SJSA1 (cell line): ENCODE measurements around the gene RARG. TPM values are rescaled to one million over a fixed set of nuclear protein-coding genes. Genes with fewer than 3 reads are reported as not detected.
"Not testable (repeated sequence)": the region's sequence is repeated elsewhere in the genome, so short reads cannot be mapped to it uniquely, and the experiment has no call there.

Experiments
- DNase-seq, 2 experiments: peaks; one replicate each; pipeline ENCODE4 v3.0.0-alpha.2; 2015 to 2020; ENCODE audit warnings: low spot score in 2 of 2, low read depth in 1 of 2
- H3K27ac ChIP-seq: fragments of 250-450 bp; sonication (Bioruptor Pico); 2 replicates; pipeline ENCODE4 v1.5.1; 2020; ENCODE audit warnings: mild to moderate bottlenecking, moderate library complexity
- H3K27me3 ChIP-seq: fragments of 250-450 bp; sonication (Bioruptor Pico); replicated peaks from 2 replicates; pipeline ENCODE4 v1.5.1; 2020; ENCODE audit warnings: mild to moderate bottlenecking, moderate library complexity
- H3K36me3 ChIP-seq: fragments of 250-450 bp; sonication (Bioruptor Pico); 2 replicates; pipeline ENCODE4 v1.5.1; 2020; ENCODE audit warnings: mild to moderate bottlenecking
- H3K4me1 ChIP-seq: fragments of 250-450 bp; sonication (Bioruptor Pico); replicated peaks from 2 replicates; pipeline ENCODE4 v1.6.1; 2021; ENCODE audit warnings: mild to moderate bottlenecking
- H3K4me3 ChIP-seq: fragments of 250-450 bp; sonication (Bioruptor Pico); 2 replicates; pipeline ENCODE4 v1.5.1; 2020; ENCODE audit warnings: mild to moderate bottlenecking
- H3K9me3 ChIP-seq: fragments of 250-450 bp; sonication (Bioruptor Pico); replicated peaks from 2 replicates; pipeline ENCODE4 v1.5.1; 2020; ENCODE audit warnings: mild to moderate bottlenecking
- total RNA-seq: library from RNA; depleted of rRNA; stranded (reverse); fragments of >200 nt; shearing (Covaris generic); gene quantifications from 2 replicates; pipeline ENCODE4 v1.2.3, GENCODE V29; 2014; rRNA removed

Gene RARG
- total RNA-seq, 1 experiment from 2014 or later = 13.5 TPM

DNA sequence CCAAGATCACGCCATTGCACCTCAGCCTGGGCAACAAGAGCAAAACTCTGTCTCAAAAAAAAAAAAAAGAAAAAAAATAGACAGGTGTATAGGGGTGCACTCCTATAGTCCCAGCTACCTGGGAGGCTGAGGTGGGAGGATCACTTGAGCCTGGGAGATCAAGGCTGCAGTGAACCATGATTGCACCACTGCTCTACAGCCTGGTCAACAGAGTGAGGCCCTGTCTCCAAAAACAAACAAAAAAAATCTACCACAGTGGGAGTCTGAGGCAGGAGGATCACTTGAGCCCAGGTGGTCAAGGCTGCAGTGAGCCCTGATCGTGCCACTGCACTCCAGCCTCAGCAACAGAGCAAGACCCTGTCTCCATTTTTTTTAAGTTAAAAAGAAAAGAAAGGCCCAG is 69.0 kb downstream of the RARG start:
- H3K9me3 ChIP-seq, H3K27ac ChIP-seq, DNase-seq, H3K4me1 ChIP-seq, H3K4me3 ChIP-seq, H3K36me3 ChIP-seq, H3K27me3 ChIP-seq: not testable (repeated sequence)

DNA sequence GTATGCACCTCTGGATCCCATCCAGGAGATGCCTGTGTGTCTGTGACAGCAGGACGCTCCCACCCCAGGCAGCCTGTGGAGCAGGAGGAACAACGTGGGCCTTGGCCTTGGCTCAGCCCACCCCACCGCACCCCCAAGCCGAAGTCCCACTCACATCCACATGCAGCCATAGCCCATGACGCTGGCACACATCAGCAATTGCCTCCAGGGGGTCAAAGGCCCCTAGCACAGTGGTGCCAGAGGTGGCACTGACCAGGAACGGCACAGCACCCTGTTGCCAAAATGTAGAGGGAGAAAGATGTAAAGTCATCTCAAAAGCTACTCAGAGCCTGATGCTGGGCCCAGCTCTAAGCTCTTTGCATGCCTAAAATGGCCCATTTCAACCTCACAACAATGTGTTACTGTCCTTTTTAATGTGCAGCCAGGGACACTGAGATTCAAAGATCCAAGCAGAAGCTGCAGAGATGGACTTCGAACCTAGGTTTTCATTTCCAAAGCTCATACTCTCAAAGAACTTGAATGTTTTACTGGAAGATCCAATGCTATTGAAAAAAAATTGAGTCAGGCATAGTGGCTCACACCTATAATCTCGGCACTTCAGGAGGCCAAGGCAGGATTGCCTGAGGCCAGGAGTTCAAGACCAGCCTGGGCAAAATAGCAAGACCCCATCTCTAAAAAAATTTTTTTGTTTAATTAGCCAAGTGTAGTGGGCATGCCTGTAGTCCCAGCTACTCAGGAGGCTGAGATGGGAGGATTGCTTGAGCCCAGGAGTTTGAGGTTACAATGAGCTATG is 70.7 kb downstream of the RARG start:
- H3K27ac ChIP-seq = no peak overlapping the region
- H3K4me3 ChIP-seq = no peak overlapping the region
- no peaks in the 10 kb centered on the region for H3K27me3 ChIP-seq
- no peaks in the 10 kb centered on the region for H3K4me1 ChIP-seq
- no peaks in the 10 kb centered on the region for H3K9me3 ChIP-seq
- DNase-seq = no peak
- H3K36me3 ChIP-seq = no peaks in the 10 kb centered on the region

GRCh38 chr12:53160673-53161072 is 71.3 kb downstream of the RARG start:
- no peak overlapping the region for H3K27ac ChIP-seq
- H3K4me1 ChIP-seq = no peaks in the 10 kb centered on the region
- H3K27me3 ChIP-seq = no peaks in the 10 kb centered on the region
- DNase-seq = no peak
- H3K9me3 ChIP-seq = no peaks in the 10 kb centered on the region
- H3K4me3 ChIP-seq = no peak overlapping the region
- H3K36me3 ChIP-seq = no peaks in the 10 kb centered on the region

Other genes starting within 250 kb of the RARG start
- 263 and 304 TPM in 2 replicates for gene EIF4B, start 225.8 kb downstream of the RARG start, total RNA-seq
- 8.8 and 18.4 TPM in 2 replicates for gene TNS2, start 182.1 kb downstream of the RARG start, total RNA-seq
- gene SPRYD3, start 152.8 kb downstream of the RARG start, total RNA-seq = 18.3 and 18.6 TPM in 2 replicates
- gene IGFBP6, start 134.5 kb downstream of the RARG start, total RNA-seq = 58.0 and 64.5 TPM in 2 replicates
- not detected in 2 replicates for gene SOAT2, start 128.7 kb downstream of the RARG start, total RNA-seq
- 2.1 and 6.8 TPM in 2 replicates for gene ZNF740, start 51.5 kb downstream of the RARG start, total RNA-seq
- gene CSAD, start 51.3 kb downstream of the RARG start, total RNA-seq = 2.5 and 7.5 TPM in 2 replicates
- 0.45 TPM in 1 of 2 replicates, not detected in the other for gene ITGB7, start 25.0 kb downstream of the RARG start, total RNA-seq
- gene ESPL1, start 36.1 kb upstream of the RARG start, total RNA-seq = 20.2 and 28.0 TPM in 2 replicates
- 450 and 523 TPM in 2 replicates for gene PFDN5, start 63.3 kb upstream of the RARG start, total RNA-seq
- 40.6 and 45.1 TPM in 2 replicates for gene MYG1, start 67.5 kb upstream of the RARG start, total RNA-seq
- gene AAAS, start 89.4 kb upstream of the RARG start, total RNA-seq = 51.8 and 52.0 TPM in 2 replicates
- gene SP7, start 104.1 kb upstream of the RARG start, total RNA-seq = not detected in 2 replicates
- 19.8 and 33.9 TPM in 2 replicates for gene SP1, start 148.0 kb upstream of the RARG start, total RNA-seq
- not detected in 2 replicates for gene AMHR2, start 191.6 kb upstream of the RARG start, total RNA-seq
- gene PRR13, start 209.5 kb upstream of the RARG start, total RNA-seq = 44.7 and 80.1 TPM in 2 replicates
- gene PCBP2, start 219.9 kb upstream of the RARG start, total RNA-seq = 153 and 157 TPM in 2 replicates